NCI-H2196 (cell line): Measurements from ENCODE around the gene RNF225.
"Not testable (repeated sequence)": the region's sequence is repeated elsewhere in the genome, so short reads cannot be mapped to it uniquely, and the experiment has no call there.

ENCODE experiments used
- DNase-seq: peaks from one replicate; lab custom pipeline; 2025; ENCODE audit not compliant: unreplicated experiment; lab: John Stamatoyannopoulos, UW

Gene RNF225

GRCh38 chr19:58407658-58408151, 12.2 kb downstream of the RNF225 start:
- no peak for DNase-seq

- DNase-seq = peak; percentile 93
Measured at GRCh38 chr19:58408152-58409009, 12.9 kb downstream of the RNF225 start, which contains the start of gene ZNF584. Gene ZNF584, plus strand, starts transcription at chr19:58408649. Its CDS starts 499 bp downstream, at chr19:58409148.

GRCh38 chr19:58409010-58409790, 13.7 kb downstream of the RNF225 start:
- peak; percentile 15 for DNase-seq

GRCh38 chr19:58416604-58417003, 21.1 kb downstream of the RNF225 start:
- no peak for DNase-seq

- no peak for DNase-seq
Measured at GRCh38 chr19:58417071-58417470, 21.6 kb downstream of the RNF225 start.

- DNase-seq = no peak
Measured at GRCh38 chr19:58428617-58429016, 33.2 kb downstream of the RNF225 start.

- no peak for DNase-seq
Measured at GRCh38 chr19:58429745-58430144, 34.3 kb downstream of the RNF225 start.

- no peak for DNase-seq
Measured at GRCh38 chr19:58434217-58434616, 38.8 kb downstream of the RNF225 start.

GRCh38 chr19:58439576-58440554, 44.4 kb downstream of the RNF225 start, which contains the start of gene ZNF132:
Gene ZNF132, minus strand, starts transcription at chr19:58440153. Its CDS starts 332 bp downstream, at chr19:58439821.
- peak; percentile 83 for DNase-seq

GRCh38 chr19:58440556-58440955, 45.1 kb downstream of the RNF225 start:
- no peak for DNase-seq

GRCh38 chr19:58442986-58443385, 47.5 kb downstream of the RNF225 start:
- DNase-seq = not testable (repeated sequence)
